IMR-90 (cell line): Measurements from ENCODE around the gene SP9. TPM values are rescaled to one million over a fixed set of nuclear protein-coding genes. Genes with fewer than 3 reads are reported as not detected.

Experiments
- ATAC-seq: fragments of 200-7000 bp; cut with Tn5 transposase; 2 replicates; pipeline ENCODE4 v1.9.1; 2020; ENCODE audit warnings: low read depth, mild to moderate bottlenecking, moderate library complexity
- BruUV-seq: library from RNA; stranded (reverse); fragments of 400-500 nt; replicated peaks from 2 replicates; lab custom pipeline; 2021; lab: Mats Ljungman, UMichigan
- CTCF ChIA-PET: fragments of 300-600 bp; formaldehyde crosslinking; extraction: SDS; loops from one replicate; lab custom pipeline; 2021; ENCODE audit warnings: antibody characterized with exemption; lab: Yijun Ruan, JAX
- POLR2A ChIA-PET: fragments of 300-600 bp; sonication (Branson Sonifier 250); formaldehyde crosslinking; loops from one replicate; lab custom pipeline; 2022; ENCODE audit warnings: antibody characterized with exemption; ENCODE audit not compliant: unreplicated experiment; lab: Charles Lee
- DNase-seq: peaks from one replicate; pipeline ENCODE4 v3.0.0; 2013
- H2AFZ ChIP-seq: replicated peaks from 2 replicates; pipeline ENCODE3; 2013; ENCODE audit warnings: low read length, mild to moderate bottlenecking; ENCODE audit not compliant: poor library complexity
- H2AK5ac ChIP-seq: 2 replicates; pipeline ENCODE4 v1.6.1; 2013; ENCODE audit warnings: low read depth, low read length, inconsistent platforms
- H2AK9ac ChIP-seq: replicated peaks from 2 replicates; pipeline ENCODE3; 2013; ENCODE audit warnings: mild to moderate bottlenecking, low read depth, low read length, moderate library complexity; ENCODE audit not compliant: poor library complexity
- H2BK120ac ChIP-seq: 2 replicates; pipeline ENCODE4 v1.6.1; 2013; ENCODE audit warnings: low read depth, low read length, inconsistent platforms
- H2BK15ac ChIP-seq: 3 replicates; pipeline ENCODE4 v1.6.1; 2013; ENCODE audit warnings: low read depth, low read length, inconsistent platforms
- H2BK20ac ChIP-seq: 2 replicates; pipeline ENCODE4 v1.6.1; 2013; ENCODE audit warnings: low read depth, mild to moderate bottlenecking, inconsistent platforms, low read length, moderate library complexity
- H2BK5ac ChIP-seq: 2 replicates; pipeline ENCODE4 v1.6.1; 2013; ENCODE audit warnings: mild to moderate bottlenecking, low read depth, low read length, inconsistent platforms; ENCODE audit not compliant: poor library complexity, severe bottlenecking
- H3K14ac ChIP-seq: replicated peaks from 2 replicates; pipeline ENCODE4 v1.6.1; 2013; ENCODE audit warnings: low read depth, low read length, inconsistent platforms
- H3K18ac ChIP-seq: 2 replicates; pipeline ENCODE4 v1.6.1; 2013; ENCODE audit warnings: low read depth, low read length, control low read depth
- H3K23ac ChIP-seq: 2 replicates; pipeline ENCODE4 v1.6.1; 2013; ENCODE audit warnings: low read depth, low read length, inconsistent platforms
- H3K27ac ChIP-seq: 2 replicates; pipeline ENCODE4 v1.5.1; 2013; ENCODE audit warnings: mild to moderate bottlenecking, control low read depth, low read length; ENCODE audit not compliant: insufficient read depth
- H3K27me3 ChIP-seq: 2 replicates; pipeline ENCODE4 v1.6.1; 2013; ENCODE audit warnings: low read length; ENCODE audit not compliant: control insufficient read depth, insufficient read depth
- H3K36me3 ChIP-seq: 2 replicates; pipeline ENCODE4 v1.6.1; 2013; ENCODE audit warnings: low read length, mixed read lengths; ENCODE audit not compliant: control insufficient read depth, insufficient read depth
- H3K4ac ChIP-seq: 2 replicates; pipeline ENCODE4 v1.6.1; 2013; ENCODE audit warnings: low read depth, low read length, inconsistent platforms
- H3K4me1 ChIP-seq: 2 replicates; pipeline ENCODE4 v1.6.1; 2013; ENCODE audit warnings: low read length, mixed read lengths; ENCODE audit not compliant: control insufficient read depth, insufficient read depth
- H3K4me2 ChIP-seq: 2 replicates; pipeline ENCODE4 v1.6.1; 2013; ENCODE audit warnings: low read depth, mild to moderate bottlenecking, control low read depth, low read length, moderate library complexity
- H3K4me3 ChIP-seq: 2 replicates; pipeline ENCODE4 v1.5.1; 2013; ENCODE audit warnings: low read depth, mild to moderate bottlenecking, control low read depth, low read length, moderate library complexity; ENCODE audit not compliant: insufficient read depth
- H3K56ac ChIP-seq: 2 replicates; pipeline ENCODE4 v1.6.1; 2013; ENCODE audit warnings: low read length, inconsistent platforms; ENCODE audit not compliant: insufficient read depth; ENCODE audit errors: extremely low read depth
- H3K79me1 ChIP-seq, 2 experiments: 2 replicates each; pipeline ENCODE4 v1.6.1; 2013; ENCODE audit warnings: low read length in 2 of 2, inconsistent platforms in 1 of 2, low read depth in 1 of 2
- H3K9ac ChIP-seq: 2 replicates; pipeline ENCODE4 v1.6.1; 2013; ENCODE audit warnings: low read depth, low read length, control low read depth
- H3K9me1 ChIP-seq: 2 replicates; pipeline ENCODE4 v1.6.1; 2013; ENCODE audit warnings: low read length, inconsistent platforms; ENCODE audit not compliant: insufficient read depth
- H3K9me3 ChIP-seq: 2 replicates; pipeline ENCODE4 v1.6.1; 2013; ENCODE audit warnings: low read length; ENCODE audit not compliant: control insufficient read depth, insufficient read depth
- H4K20me1 ChIP-seq: 2 replicates; pipeline ENCODE4 v1.6.1; 2013; ENCODE audit warnings: low read length, inconsistent platforms; ENCODE audit not compliant: insufficient read depth
- H4K5ac ChIP-seq: 2 replicates; pipeline ENCODE4 v1.6.1; 2013; ENCODE audit warnings: mild to moderate bottlenecking, low read depth, low read length, control low read depth
- H4K8ac ChIP-seq, 2 experiments: 2 replicates each; pipeline ENCODE4 v1.6.1; 2013; ENCODE audit warnings: low read depth in 2 of 2, low read length in 2 of 2, control low read depth in 1 of 2, inconsistent platforms in 1 of 2
- H4K91ac ChIP-seq: 2 replicates; pipeline ENCODE4 v1.6.1; 2013; ENCODE audit warnings: low read depth, low read length, inconsistent platforms; ENCODE audit not compliant: insufficient read depth
- BHLHE40 ChIP-seq: fragments of 150-350 bp; IDR thresholded peaks from 2 replicates; pipeline ENCODE4 v1.6.1; 2016; ENCODE audit warnings: mild to moderate bottlenecking, low read depth, low read length
- CEBPB ChIP-seq: IDR thresholded peaks from 2 replicates; pipeline ENCODE4 v1.6.1; 2012; ENCODE audit warnings: low read depth, low read length, improper control_type of control experiment
- CHD1 ChIP-seq: IDR thresholded peaks from 2 replicates; pipeline ENCODE4 v1.6.1; 2012; ENCODE audit warnings: low read depth, low read length, improper control_type of control experiment
- CTCF ChIP-seq: conservative IDR thresholded peaks from 2 replicates; pipeline ENCODE4 v1.5.1; 2012; ENCODE audit warnings: mild to moderate bottlenecking, low read depth, low read length, improper control_type of control experiment
- ELK1 ChIP-seq: fragments of 150-350 bp; IDR thresholded peaks from 2 replicates; pipeline ENCODE4 v1.6.1; 2016; ENCODE audit warnings: low read depth, mild to moderate bottlenecking, low read length, moderate library complexity, borderline replicate concordance
- FOS ChIP-seq: fragments of 150-350 bp; IDR thresholded peaks from 2 replicates; pipeline ENCODE4 v1.6.1; 2016; ENCODE audit warnings: low read depth, low read length
- MAFK ChIP-seq: IDR thresholded peaks from 2 replicates; pipeline ENCODE4 v1.6.1; 2012; ENCODE audit warnings: low read depth, low read length, improper control_type of control experiment
- MAZ ChIP-seq: IDR thresholded peaks from 2 replicates; pipeline ENCODE4 v1.6.1; 2012; ENCODE audit warnings: low read depth, mild to moderate bottlenecking, low read length, improper control_type of control experiment, moderate library complexity, borderline replicate concordance
- MXI1 ChIP-seq: IDR thresholded peaks from 2 replicates; pipeline ENCODE4 v1.6.1; 2012; ENCODE audit warnings: low read depth, mild to moderate bottlenecking, low read length, moderate library complexity, borderline replicate concordance
- NFE2L2 ChIP-seq: fragments of 150-350 bp; IDR thresholded peaks from 2 replicates; pipeline ENCODE4 v1.6.1; 2016; ENCODE audit warnings: low read depth, mild to moderate bottlenecking, low read length
- POLR2A ChIP-seq: IDR thresholded peaks from 2 replicates; pipeline ENCODE4 v1.6.1; 2012; ENCODE audit warnings: mild to moderate bottlenecking, low read depth, low read length
- RAD21 ChIP-seq: IDR thresholded peaks from 2 replicates; pipeline ENCODE4 v1.6.1; 2012; ENCODE audit warnings: low read length, improper control_type of control experiment
- RCOR1 ChIP-seq: IDR thresholded peaks from 2 replicates; pipeline ENCODE4 v1.6.1; 2012; ENCODE audit warnings: mild to moderate bottlenecking, low read length, improper control_type of control experiment; ENCODE audit not compliant: insufficient replicate concordance
- RFX5 ChIP-seq: IDR thresholded peaks from 2 replicates; pipeline ENCODE4 v1.8.0; 2012; ENCODE audit warnings: low read depth, mild to moderate bottlenecking, low read length, moderate library complexity
- SMC3 ChIP-seq: fragments of 150-350 bp; IDR thresholded peaks from 2 replicates; pipeline ENCODE4 v1.6.1; 2016; ENCODE audit warnings: low read depth, mild to moderate bottlenecking, antibody characterized with exemption, low read length, moderate library complexity
- USF2 ChIP-seq: fragments of 150-350 bp; IDR thresholded peaks from 2 replicates; pipeline ENCODE4 v1.6.1; 2017; ENCODE audit warnings: mild to moderate bottlenecking, antibody characterized with exemption, low read length, low read depth
- WGBS, 2 experiments: methylation state at CpG; one replicate each; pipeline versions ENCODE4 v1.1.5 to v1.1.7; 2013; ENCODE audit warnings: missing lambda C conversion rate in 2 of 2; ENCODE audit not compliant: insufficient read length in 1 of 2; ENCODE audit errors: extremely low coverage in 2 of 2; 5-methylcytosine and 5-hydroxymethylcytosine counted together
- dilution Hi-C: fragments of 300-500 bp; cut with HindIII; formaldehyde crosslinking; loops from one replicate; pipeline ENCODE4 v1.14.3; 2018; ENCODE audit warnings: low sequenced_read_pairs; ENCODE audit not compliant: unreplicated experiment
- in situ Hi-C: fragments of 300-500 bp; cut with MboI; formaldehyde crosslinking; loops from 3 replicates; pipeline ENCODE4 v1.14.3; 2019; ENCODE audit warnings: low sequenced_read_pairs, inconsistent platforms, mixed read lengths
- intact Hi-C: fragments of 100-400 bp; cut with micrococcal nuclease; formaldehyde crosslinking; loops from 2 replicates; pipeline ENCODE4 v1.10.0; 2022
- polyA plus RNA-seq, 3 experiments: library from polyadenylated mRNA; depleted of rRNA; stranded (reverse); fragments of >200 nt; gene quantifications; 2 replicates each; pipeline ENCODE4 v1.2.3, GENCODE V29; 2012; ENCODE audit warnings: low replicate concordance in 1 of 3
- total RNA-seq: library from RNA; depleted of rRNA; stranded (reverse); fragments of >200 nt; gene quantifications from 2 replicates; pipeline ENCODE4 v1.2.3, GENCODE V29; 2012

Gene SP9
- total and polyA plus RNA-seq, 2 of the 4 experiments (the other 2 are of a cell fraction): not detected

- POLR2A ChIA-PET: no interaction called here
- CTCF ChIA-PET: interaction anchor here (0.7 to 3.2 kb wide), 2 partner anchors 8 to 13 kb away, joined by 3 to 12 read pairs; no protein-coding TSS in a partner anchor
Observed at GRCh38 chr2:174362949-174363348, 28.2 kb downstream of the SP9 start.

More at GRCh38 chr2:174362949-174363348, 28.2 kb downstream of the SP9 start:
- dilution Hi-C loops: no loop called here
- Histone ChIP-seq H4K5ac (no peak overlapping the region), H2AFZ (no peak overlapping the region), H3K27me3 (no peaks in the 10 kb centered on the region), H2BK15ac (no peak overlapping the region), H3K9ac (no peak overlapping the region), H3K56ac (no peak overlapping the region), H2BK5ac (no peak overlapping the region), H3K14ac (no peak overlapping the region), H3K9me1 (no peaks in the 10 kb centered on the region), H3K79me1 (peaks cover 0 to 6% of the 10 kb centered on the region in 2 experiments; a peak in 2 of 4 replicates), H2AK9ac (no peak overlapping the region), H3K23ac (no peak overlapping the region), H3K9me3 (no peaks in the 10 kb centered on the region; the same call in 1 of the 2 replicates), H3K4me1 (no peaks in the 10 kb centered on the region), H4K8ac (no peak overlapping the region), H3K27ac (no peak overlapping the region), H3K36me3 (peaks cover 16% of the 10 kb centered on the region), H2BK120ac (no peak overlapping the region), H3K4me3 (no peak overlapping the region), H4K91ac (no peak overlapping the region), H3K4me2 (no peak overlapping the region), H2AK5ac (no peak overlapping the region), H2BK20ac (no peak overlapping the region), H3K18ac (no peak overlapping the region), H4K20me1 (no peaks in the 10 kb centered on the region), H3K4ac (no peak overlapping the region)
- no peak for ATAC-seq
- no TSS peak for BruUV-seq
- no peak for DNase-seq
- WGBS, 2 experiments: no CpG with 5 or more reads among the region's 1 CpG
- no peak for TF ChIP-seq RAD21
- TF ChIP-seq BHLHE40: no peak
- no peak for TF ChIP-seq CTCF
- TF ChIP-seq POLR2A: no peak
- no peak for TF ChIP-seq MAFK
- TF ChIP-seq NFE2L2: no peak
- no peak for TF ChIP-seq MAZ
- TF ChIP-seq ELK1: no peak
- TF ChIP-seq CEBPB: no peak
- no peak for TF ChIP-seq FOS
- no peak for TF ChIP-seq MXI1
- TF ChIP-seq RFX5: no peak
- TF ChIP-seq RCOR1: no peak
- TF ChIP-seq USF2: no peak
- TF ChIP-seq CHD1: no peak
- no peak for TF ChIP-seq SMC3
- in situ Hi-C loops: no loop called here
- intact Hi-C loops: no loop called here
